ENCODE measurements around the gene EFEMP1.

Gene EFEMP1

DNA sequence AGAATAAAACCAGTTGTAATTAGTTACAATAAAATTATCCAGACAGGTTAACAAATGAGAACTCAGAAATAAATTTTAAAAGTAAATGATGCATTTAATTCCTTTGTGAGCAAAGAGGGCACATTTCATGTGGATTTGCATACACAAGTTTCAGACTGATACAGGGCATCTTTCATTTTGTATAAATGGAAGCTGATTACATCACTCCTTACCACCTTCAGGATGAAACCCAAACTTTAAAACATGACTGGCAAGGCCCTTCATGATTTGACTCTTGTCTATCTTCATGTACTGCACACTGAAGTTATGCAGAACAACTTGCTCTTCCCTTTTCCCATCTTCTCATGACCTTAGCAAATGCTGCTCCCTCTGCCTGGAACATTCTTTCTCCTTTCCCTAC is 26.9 kb downstream of the EFEMP1 start:
- DNase-seq, result no peak

DNA sequence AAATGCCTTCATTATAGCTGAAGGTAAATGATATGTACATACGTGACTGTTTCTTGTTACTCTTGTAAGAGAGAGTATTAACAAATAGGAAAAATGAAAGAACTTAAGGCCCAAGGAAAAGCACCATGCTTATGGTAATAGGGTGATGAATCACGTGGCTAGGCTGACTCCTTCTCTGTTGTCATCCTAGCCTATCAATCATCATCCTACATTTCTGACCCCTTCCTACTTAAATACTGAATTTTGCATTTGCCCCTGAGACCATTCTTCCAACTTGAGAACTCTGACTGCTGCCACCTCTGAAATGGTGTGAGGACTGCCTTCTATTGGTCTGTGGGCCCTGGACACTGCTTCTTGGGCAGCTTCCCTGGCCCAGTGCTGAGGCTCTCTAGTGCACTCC is 28.9 kb downstream of the EFEMP1 start:
- DNase-seq, result no peak

DNA sequence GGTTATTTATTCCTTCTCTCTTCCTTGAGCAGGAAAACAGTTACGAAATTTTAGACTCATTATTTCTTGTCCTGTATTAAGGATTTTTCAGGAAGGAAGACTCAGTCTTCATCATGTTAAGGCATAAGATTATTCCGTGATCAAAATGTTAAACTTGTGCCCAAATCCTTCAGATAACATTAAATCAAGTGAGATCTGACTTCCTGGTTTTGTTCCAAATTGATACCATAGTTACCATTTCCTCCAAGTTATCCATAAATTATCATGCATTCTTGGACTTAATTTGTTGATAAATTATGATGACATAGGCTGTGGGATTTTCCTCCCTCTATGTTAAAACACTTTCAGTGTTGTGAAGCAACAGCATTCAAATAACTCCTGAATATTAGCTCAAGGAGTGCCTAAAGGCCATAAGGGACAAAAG is 31.9 kb downstream of the EFEMP1 start:
- DNase-seq, result no peak

DNA sequence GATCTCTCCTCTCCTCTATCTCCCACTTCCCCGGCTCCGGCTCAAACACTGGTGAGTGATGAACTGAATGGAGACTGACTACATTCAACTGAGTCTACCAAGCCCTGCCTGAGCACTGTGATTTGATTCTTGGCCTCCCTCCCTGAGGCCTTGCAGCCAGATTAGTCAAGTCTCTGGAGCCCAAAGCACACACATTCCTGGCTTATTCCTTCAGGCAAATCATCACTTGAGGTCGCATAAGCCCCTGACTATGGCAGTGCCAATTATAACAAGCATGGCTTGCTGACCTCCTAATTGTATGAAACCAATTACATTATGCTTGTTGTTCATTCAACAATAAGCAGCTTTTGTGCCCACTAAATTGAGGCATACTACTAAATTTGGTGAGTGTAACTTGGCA is 34.6 kb downstream of the EFEMP1 start:
- DNase-seq, result no peak

DNA sequence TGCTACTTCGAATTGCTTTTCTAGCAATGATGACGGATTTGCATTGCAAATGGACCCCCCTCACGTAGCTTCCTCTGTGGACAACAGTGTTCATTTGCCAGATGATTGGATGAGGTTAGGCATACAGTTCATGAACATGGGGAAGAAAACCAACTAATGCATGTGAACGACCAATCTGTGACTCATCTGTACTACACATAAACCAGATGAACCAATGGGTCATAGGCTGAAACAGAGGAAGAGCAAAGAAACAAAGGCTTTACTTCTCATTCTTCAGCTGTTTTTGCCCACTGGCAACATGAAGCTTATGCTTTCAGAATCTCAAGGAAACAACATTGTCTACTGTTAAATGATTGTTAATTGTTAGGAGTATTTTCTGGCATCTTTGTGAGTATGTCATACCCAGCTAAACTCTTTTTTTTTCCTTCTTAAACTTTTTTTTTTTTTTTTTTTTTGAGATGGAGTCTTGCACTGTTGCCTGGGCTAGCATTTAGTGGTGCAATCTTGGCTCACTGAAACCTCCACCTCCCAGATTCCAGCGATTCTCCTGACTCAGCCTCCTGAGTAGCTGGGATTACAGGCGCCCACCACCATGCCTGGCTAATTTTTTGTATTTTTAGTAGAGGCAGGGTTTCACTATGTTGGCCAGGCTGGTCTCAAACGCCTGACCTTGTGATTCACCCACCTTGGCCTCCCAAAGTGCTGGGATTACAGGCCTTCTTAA is 35.5 kb downstream of the EFEMP1 start:
- no peak for DNase-seq

DNA sequence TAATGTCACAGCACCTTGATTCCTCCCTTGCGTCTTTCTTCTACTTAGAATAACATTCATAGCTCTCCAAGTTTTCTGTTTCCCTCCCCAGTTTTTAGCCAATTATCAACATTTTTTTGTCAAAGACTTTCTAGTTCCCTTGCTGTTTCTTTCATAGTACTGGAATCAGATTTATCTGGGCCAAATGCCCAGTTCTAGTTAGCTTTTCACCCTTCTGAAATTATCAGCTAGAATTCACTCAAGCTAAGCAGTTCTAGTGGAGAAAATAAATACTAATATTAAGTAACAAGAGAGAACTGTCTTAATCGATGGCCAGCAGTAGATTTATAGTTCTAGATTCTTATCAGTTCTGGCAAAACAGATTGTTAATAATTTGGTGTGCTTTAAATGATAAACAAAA is 36.2 kb downstream of the EFEMP1 start:
- DNase-seq, result no peak

DNA sequence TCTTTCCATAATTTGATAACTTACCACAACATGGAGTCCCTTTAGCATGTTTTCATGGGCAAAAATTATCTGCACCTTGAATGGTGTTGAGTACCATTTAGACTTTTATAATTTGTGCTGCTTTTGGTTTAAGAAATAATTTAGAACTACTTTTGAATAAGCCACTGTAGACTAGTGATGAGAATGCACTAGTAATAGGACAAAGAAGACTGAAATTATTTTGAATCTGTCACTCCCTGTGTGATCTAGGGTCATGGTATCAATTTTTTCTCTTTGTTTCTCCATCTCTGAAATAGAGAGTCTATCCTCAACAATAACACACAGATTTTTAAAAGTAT is 37.7 kb downstream of the EFEMP1 start:
- no peak for DNase-seq

DNA sequence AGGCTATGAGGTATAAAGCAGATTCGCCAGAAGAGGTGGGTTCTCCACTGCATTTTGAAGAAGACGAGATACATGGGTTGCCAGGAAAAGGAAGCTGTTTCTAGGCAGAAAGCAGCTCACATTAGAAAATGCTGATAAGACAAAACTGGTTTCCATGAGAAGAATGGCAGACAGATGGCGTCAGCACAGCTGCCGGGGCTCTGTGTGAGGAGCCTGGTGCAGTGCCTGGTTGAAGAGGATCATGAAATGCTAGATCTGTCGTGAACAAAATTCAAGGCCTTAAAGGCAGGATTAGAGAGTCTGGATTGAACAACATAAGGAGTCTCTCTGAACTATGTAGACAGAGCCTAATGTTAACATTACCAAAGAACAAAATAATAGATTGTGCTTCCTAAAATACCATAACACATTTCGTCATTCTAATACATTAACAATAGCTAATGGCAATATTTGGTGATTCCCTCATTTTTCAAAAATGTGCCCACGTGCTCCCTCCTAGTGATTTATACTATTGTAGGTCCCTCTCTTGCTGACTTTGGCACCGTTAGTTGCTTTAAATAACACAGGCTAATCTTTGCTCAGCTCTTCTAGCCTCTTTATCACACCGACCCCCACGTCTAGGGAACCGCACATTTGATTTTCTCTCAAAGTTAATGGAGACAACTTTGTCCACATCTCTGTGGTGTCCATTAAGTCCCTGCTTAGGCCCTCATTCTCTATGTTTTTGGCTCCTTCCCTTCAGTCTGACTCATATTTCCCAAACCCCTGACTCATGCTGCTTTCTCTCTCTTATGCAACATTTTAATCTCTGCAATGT is 38.2 kb downstream of the EFEMP1 start:
- DNase-seq, result no peak

DNA sequence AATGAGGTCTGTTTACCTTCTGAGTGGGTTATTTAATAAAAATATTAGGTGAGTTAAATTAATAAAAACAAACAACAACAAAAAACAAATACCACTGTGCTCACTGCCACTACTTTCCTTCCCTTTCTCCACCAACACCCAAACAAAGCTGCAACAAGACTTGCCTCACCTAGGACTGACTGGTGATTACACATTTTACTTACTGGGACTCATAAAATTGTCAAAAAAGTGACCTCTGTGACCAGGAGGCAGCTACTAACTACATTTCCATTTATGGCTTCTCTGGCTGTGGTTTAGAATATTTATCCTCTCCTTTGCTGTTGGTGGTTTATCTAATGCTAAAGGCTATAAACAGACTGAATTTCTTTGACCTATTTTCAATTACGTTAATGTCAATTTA is 39.8 kb downstream of the EFEMP1 start:
- DNase-seq, result no peak

DNA sequence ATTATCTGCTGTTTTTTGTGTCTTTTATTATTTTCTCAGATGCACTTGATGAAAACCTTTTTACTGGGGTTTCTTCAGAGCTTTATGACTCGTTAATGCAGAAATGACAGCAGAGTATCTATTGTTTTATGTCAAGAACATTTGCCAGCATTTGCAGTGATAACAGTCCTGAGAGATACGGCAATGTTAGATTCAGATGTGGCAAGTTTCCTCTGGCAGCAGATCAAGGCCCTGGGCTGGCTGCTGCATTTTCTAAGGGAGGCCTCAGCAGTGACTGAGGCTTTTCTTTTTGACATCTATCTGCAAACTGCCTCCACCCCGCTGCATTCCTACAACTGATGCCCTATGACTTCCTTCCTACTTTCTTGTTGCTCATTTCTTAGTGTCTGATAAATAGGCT is 40.2 kb downstream of the EFEMP1 start:
- no peak for DNase-seq

DNA sequence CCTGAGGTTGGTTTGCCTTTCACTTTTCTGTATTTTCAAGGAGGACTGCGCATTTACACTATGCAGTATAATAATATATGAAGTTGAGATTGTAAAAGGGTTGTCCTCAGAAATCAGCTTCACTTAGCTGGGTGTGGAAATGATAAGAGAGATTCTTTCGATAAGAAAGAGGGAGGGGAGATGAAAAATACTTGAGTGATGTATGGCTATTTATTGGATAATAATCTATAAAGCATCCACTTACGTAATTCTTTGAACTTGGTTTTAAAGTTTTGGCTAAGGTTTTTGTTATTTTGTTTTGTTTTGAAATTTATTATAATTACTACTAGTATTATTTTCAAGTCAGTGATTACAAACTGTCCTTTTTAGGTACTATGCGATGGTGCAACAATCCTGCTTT is 40.6 kb downstream of the EFEMP1 start:
- DNase-seq, result no peak

DNA sequence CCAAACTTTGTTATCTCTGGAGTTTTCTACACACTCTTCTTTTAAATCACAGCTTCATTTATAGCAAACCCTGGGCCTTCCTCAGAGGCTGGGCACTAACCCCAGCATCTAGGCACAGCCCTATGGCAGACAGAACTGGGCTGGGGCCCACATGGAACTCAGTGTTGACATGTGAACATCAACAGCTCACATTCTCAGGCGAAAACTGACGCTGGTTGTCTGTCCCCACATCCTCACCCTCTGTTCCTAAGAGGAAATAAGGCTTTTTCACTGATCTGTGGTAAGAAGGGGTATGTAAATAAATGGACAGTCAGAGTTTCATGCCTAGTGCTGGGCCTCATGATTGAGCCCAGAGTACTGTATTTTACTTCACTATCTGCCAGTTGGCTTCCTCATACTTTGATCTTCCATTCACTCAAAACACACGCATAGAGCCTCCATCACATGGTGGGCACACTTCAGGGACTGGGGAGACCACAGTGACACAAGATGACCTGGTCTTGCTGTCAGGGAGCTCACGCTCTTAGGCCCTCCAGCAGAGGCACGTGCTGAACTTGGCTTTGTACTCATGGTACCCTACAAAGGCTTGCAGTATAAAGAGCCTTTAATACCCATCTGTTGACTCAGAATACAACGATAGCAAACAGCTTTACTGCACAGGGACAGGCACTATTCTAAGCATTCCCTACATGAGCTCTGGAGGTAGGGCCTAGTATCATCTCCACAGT is 43.0 kb downstream of the EFEMP1 start:
- DNase-seq, result no peak

DNA sequence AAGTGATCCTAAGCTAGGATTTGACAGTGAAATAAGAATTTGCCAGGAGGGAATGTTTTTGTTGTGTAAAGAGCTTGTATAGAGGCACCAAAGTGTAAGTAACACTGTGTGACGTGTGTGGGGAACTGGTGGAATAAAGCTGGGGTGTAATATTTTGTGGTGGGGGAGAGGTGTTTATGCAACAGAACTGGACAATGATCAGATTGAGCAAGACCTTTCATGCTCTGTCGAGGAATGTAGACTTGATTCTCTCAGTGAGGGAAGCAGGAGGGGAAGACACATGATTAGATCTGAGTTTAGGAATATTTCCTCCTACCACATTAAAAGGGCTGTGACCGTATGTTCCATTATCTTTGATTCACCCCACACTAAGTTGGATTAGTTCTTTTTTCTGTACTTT is 43.6 kb downstream of the EFEMP1 start:
- no peak for DNase-seq

DNA sequence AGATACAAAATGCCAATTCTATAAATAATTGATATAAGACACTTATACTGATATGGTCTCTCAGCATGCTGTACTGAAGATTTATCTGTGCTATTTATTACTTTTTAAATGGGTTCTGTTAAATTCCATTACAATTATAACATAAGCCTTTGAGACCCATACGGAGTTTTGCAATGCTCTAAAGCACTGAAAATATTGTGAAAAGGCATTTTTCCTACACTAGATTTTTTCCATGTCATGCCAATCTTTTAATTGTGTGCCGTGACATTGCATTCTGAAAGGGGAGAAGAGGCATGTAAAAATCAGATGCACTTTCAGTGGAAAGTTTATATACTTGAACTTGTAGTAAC is 46.5 kb downstream of the EFEMP1 start:
- DNase-seq, result no peak

DNA sequence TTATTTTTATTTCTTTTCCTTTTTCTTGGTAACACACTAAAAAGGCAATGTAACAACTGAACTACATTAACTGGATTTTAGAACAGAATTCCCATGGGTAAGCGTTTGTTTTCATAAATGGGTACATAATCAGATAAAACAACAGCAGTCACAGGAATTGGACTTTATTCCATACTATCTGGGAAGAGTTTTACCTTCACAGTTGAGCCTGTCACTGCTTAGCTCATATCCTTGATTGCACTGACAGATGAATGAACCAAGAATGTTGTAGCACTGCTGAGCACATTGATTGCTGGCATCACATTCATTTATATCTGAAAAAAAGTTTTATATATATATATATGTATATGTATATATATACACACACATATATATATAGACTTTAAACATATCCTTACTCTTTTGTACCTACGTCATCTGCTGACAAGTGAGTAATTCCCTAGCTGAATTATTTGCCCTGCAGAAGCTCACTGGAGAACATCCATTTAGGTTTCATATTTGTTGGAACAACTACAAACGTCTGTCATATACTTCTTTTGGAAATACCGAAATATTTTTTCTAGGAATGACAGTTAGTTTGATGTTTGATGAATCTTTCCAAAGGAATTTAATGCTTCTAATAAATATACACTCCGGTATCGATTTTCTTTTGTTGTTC is 47.0 kb downstream of the EFEMP1 start:
- no peak for DNase-seq

DNA sequence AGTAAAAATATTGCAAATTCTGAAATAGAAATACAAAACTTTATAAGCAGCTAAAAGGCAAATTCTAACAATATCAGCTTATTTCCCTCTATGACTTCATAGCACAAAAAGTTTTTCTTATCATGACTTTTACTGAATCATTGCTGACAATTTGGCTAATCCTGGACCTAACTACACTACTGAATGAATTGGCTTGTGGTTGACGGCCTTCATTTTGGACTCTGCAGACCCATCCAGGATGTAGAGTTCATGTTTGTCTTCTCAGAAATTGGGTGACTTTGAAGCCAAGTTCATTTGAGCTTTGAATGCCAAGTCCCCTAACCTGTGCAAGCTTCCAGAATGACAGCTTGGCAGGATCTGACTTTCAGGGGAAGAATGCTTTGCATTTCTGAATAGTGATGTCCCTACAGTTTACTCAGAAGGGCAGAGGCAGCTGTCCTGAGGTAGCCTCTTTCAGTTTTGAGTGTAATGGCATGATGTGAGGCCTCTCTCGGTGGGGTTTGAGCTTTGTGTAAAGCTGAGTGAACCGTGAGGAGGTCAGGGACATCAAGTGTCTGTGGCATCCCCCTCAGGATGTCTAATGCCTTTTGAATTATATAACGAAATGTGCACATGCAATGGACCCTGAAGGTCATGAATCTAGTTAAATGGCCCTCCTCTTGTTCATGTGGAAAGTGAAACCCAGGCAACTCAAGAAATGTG is 48.0 kb downstream of the EFEMP1 start:
- no peak for DNase-seq

DNA sequence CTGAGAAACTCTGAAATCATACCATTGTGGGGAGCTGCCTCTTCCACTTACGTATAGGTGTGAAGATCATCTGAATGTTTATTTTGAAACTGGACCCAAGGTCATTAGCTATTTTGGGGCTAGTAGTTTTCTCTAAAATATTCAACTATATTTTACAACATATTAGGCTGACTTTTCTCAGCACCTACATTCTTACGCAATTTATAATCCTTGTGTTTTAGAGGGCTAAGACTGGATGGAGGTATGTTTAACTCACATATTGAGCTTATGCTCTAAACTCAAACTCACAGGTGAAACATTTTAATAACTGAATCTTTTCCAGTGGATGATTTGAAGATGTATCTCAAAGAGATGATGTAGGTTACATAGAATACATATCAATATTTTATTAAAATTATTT is 49.2 kb downstream of the EFEMP1 start:
- no peak for DNase-seq

DNA sequence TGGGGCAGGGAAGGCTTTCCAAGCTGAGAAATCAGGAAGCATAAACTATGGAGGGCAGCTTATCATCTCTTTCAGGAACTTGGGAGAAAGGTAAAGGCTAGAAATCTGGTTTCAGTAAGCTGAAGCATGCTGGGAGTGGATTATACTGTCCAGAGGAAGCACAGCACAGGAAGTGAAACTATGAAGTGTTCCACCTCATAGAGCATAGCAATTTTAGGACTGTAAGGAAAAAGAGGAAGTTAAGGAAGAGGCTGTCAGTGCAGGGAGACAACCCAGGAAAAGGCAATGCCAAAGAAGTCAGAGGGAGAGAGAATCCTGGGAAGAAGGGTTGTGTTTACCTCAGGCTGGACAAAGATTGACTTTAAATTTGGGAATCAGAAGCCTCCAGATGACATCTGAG is 51.9 kb downstream of the EFEMP1 start:
- DNase-seq, result no peak

DNA sequence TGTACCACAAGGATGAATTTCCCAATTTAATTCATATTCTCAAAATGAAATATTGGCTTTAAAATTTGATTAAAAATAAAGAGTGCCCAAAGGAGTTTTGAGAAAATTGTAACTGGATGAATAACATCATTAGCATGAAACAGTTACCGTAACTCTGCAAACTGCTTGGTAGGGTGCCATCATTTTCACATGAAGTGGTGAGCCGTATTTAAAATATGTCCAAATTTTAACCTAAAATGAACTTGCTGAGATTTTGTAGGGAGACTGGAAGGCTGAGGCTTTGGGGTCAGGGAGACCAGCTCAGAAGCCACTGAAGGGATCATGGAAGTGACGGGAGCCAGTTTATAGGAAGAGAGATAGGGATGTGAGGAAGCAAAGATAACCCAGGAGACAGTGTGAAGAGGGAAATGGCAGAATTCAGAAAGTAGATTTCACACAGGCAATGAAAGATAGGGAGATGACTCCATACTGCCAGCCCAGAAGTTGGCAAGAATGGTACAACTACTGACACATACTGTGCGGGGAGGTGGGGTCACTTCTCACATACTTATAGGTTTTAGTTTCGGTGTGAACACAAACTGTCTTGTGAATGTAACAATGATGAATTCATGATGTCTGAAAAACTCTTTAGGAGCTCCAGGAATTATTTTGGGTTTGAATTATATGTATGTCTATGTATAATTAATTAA is 53.8 kb downstream of the EFEMP1 start:
- no peak for DNase-seq

DNA sequence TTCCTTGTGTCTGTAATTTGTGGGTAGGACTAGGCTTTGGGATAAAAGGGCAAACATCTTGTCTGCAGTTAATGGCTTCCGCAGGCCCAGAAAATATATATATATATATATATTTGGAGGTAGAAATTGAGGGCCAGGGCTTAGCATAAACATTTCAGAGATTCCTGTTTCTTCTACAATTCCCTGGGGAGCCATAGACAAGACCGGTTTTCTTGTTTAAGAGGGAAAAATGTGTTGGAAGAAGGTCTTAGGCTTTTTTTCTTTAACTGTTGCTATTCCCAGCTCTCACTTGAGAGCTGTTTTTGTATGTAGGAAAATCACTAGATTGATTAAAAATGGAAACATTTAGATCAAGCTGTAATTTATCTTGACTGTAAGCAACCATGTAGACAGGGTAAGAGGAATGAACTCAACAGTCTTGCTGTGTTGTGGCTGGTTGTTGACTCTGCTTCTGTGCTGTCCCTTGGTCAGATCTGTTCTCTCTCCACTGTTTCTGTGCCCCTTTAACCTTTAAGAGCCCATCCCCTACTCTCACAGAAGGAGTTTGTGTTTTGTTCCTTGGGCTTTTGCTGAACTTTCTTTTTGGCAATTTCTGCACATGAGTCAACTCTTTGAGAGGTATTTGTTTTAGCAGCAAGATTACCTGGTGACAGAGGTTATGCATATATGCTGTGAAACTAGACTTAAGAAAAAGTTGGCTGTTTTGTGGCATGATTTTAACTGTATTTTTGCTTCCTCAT is 58.3 kb downstream of the EFEMP1 start:
- no peak for DNase-seq

DNA sequence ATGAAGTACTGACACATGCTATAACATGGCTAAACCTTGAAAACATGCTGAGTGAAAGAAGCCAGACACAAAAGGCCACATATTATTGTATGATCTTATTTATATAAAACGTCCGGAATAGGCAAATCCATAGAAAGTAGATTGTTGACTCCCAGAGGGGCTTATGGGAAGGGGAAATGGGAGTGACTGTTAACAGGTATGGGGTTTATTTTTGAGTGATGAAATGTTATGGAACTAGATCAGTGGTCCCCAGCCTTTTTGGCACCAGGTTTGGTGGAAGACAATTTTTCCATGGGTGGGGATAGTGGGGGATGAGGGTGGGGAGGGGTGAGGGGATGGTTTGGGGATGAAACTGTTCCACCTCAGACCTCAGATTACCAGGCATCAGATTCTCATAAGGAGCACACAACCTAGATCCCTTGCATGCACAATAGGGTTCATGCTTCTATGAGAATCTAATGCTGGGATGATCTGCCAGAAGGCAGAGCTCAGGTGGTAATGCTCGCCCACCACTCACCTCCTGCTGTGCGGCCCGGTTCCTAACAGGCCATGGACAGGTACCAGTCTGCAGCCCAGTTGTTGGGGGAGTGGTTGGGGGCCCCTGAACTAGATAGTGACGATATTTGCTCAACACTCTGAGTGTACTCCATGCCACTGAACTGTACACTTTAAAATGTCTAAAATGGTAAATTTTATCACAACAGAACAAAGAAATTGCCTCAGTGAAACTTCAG is 59.1 kb downstream of the EFEMP1 start:
- DNase-seq, result no peak

Measured in cortex of kidney (tissue), 1 donor.